ENCODE results near the gene FSHR. TPM values are rescaled to one million over a fixed set of nuclear protein-coding genes. Genes with fewer than 3 reads are reported as not detected.

The FSHR gene
- polyA plus RNA-seq, 4 donors: not detected

DNA sequence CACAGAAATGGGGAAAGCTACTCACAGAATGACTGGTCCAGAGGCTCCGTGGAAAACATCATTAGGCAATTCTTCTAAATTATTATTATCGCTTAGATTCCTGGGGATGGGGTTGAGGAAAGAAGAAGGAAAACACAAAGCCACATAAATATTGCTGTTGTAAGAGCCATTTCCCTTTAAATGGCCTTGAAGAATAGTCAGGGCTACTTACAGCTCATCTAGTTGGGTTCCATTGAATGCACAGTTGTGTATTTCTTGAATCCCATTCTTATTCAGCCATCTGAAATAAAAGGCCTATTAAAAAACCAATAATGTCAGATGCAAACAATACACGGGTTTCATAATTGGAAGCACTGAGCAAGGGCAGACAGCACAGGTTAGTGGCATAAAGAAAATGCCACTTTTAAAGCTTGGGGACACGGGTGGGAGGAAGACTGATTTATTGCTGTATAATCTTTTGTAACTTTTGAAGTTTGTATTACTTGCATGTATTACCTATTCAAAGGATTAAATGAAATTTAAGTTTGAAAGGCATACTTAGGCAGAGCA, 171.4 kb downstream of the FSHR start:
- Histone ChIP-seq H3K27ac (ENCODE audit: low read depth in 1 of 3, low read length in 2 of 3) (no peak overlapping the region), H3K4me3 (ENCODE audit: low read depth in 1 of 3, low read length in 3 of 3) (no peak overlapping the region), H3K9me3 (ENCODE audit: control insufficient read depth in 2 of 2, insufficient read depth in 1 of 2, low read depth in 1 of 2, low read length in 1 of 2) (no peaks in the 10 kb centered on the region), H3K36me3 (ENCODE audit: control insufficient read depth in 3 of 3, insufficient read depth in 2 of 3, low read depth in 1 of 3, low read length in 3 of 3) (no peaks in the 10 kb centered on the region), H3K4me1 (ENCODE audit: control insufficient read depth in 3 of 3, insufficient read depth in 2 of 3, low read depth in 1 of 3, low read length in 2 of 3) (no peaks in the 10 kb centered on the region), H3K27me3 (ENCODE audit: control insufficient read depth in 3 of 3, insufficient read depth in 3 of 3, low read length in 3 of 3) (no peaks in the 10 kb centered on the region)
- no peak for FAIRE-seq
- no peak for DNase-seq
- 77 to 80% (median 78%) methylated on average over 4 of the region's 4 CpGs for WGBS, 3 donors

GRCh38 chr2:48980846-48981245, 173.5 kb downstream of the FSHR start:
- no peaks in the 10 kb centered on the region for H3K9me3 ChIP-seq (ENCODE audit: control insufficient read depth in 2 of 2, insufficient read depth in 1 of 2, low read depth in 1 of 2, low read length in 1 of 2)
- no peaks in the 10 kb centered on the region for H3K27me3 ChIP-seq (ENCODE audit: control insufficient read depth in 3 of 3, insufficient read depth in 3 of 3, low read length in 3 of 3)
- H3K36me3 ChIP-seq (ENCODE audit: control insufficient read depth in 3 of 3, insufficient read depth in 2 of 3, low read depth in 1 of 3, low read length in 3 of 3): no peaks in the 10 kb centered on the region
- DNase-seq (no peak), FAIRE-seq (no peak)
- no peaks in the 10 kb centered on the region for H3K4me1 ChIP-seq (ENCODE audit: control insufficient read depth in 3 of 3, insufficient read depth in 2 of 3, low read depth in 1 of 3, low read length in 2 of 3)
- no peak overlapping the region for H3K27ac ChIP-seq (ENCODE audit: low read depth in 1 of 3, low read length in 2 of 3)
- H3K4me3 ChIP-seq (ENCODE audit: low read depth in 1 of 3, low read length in 3 of 3): no peak overlapping the region
- 85 to 91% (median 87%) methylated on average over 2 of the region's 2 CpGs for WGBS, 3 donors

- Histone ChIP-seq H3K4me1 (ENCODE audit: control insufficient read depth in 3 of 3, insufficient read depth in 2 of 3, low read depth in 1 of 3, low read length in 2 of 3) (no peaks in the 10 kb centered on the region), H3K36me3 (ENCODE audit: control insufficient read depth in 3 of 3, insufficient read depth in 2 of 3, low read depth in 1 of 3, low read length in 3 of 3) (no peaks in the 10 kb centered on the region), H3K27ac (ENCODE audit: low read depth in 1 of 3, low read length in 2 of 3) (no peak overlapping the region), H3K27me3 (ENCODE audit: control insufficient read depth in 3 of 3, insufficient read depth in 3 of 3, low read length in 3 of 3) (no peaks in the 10 kb centered on the region), H3K4me3 (ENCODE audit: low read depth in 1 of 3, low read length in 3 of 3) (no peak overlapping the region), H3K9me3 (ENCODE audit: control insufficient read depth in 2 of 2, insufficient read depth in 1 of 2, low read depth in 1 of 2, low read length in 1 of 2) (no peaks in the 10 kb centered on the region)
- 93 to 96% (median 95%) methylated on average over 4 of the region's 4 CpGs for WGBS, 3 donors
- FAIRE-seq (no peak), DNase-seq (no peak)
These were observed 174.6 kb downstream of the FSHR start for GRCh38 chr2:48979691-48980090.

- no peaks in the 10 kb centered on the region for H3K27me3 ChIP-seq (ENCODE audit: control insufficient read depth in 3 of 3, insufficient read depth in 3 of 3, low read length in 3 of 3)
- H3K9me3 ChIP-seq (ENCODE audit: control insufficient read depth in 2 of 2, insufficient read depth in 1 of 2, low read depth in 1 of 2, low read length in 1 of 2): no peaks in the 10 kb centered on the region
- DNase-seq (no peak), FAIRE-seq (no peak)
- H3K4me1 ChIP-seq (ENCODE audit: control insufficient read depth in 3 of 3, insufficient read depth in 2 of 3, low read depth in 1 of 3, low read length in 2 of 3): no peaks in the 10 kb centered on the region
- no peaks in the 10 kb centered on the region for H3K36me3 ChIP-seq (ENCODE audit: control insufficient read depth in 3 of 3, insufficient read depth in 2 of 3, low read depth in 1 of 3, low read length in 3 of 3)
- no peak overlapping the region for H3K27ac ChIP-seq (ENCODE audit: low read depth in 1 of 3, low read length in 2 of 3)
- no peak overlapping the region for H3K4me3 ChIP-seq (ENCODE audit: low read depth in 1 of 3, low read length in 3 of 3)
These were observed 176.2 kb downstream of the FSHR start for GRCh38 chr2:48978131-48978530.

- no peaks in the 10 kb centered on the region for H3K36me3 ChIP-seq (ENCODE audit: control insufficient read depth in 3 of 3, insufficient read depth in 2 of 3, low read depth in 1 of 3, low read length in 3 of 3)
- no peak overlapping the region for H3K4me3 ChIP-seq (ENCODE audit: low read depth in 1 of 3, low read length in 3 of 3)
- FAIRE-seq (no peak), DNase-seq (no peak)
- no peak overlapping the region for H3K27ac ChIP-seq (ENCODE audit: low read depth in 1 of 3, low read length in 2 of 3)
- 85 to 96% (median 92%) methylated on average over 2 of the region's 2 CpGs for whole genome bisulfite sequencing, 3 donors
- H3K4me1 ChIP-seq (ENCODE audit: control insufficient read depth in 3 of 3, insufficient read depth in 2 of 3, low read depth in 1 of 3, low read length in 2 of 3): no peaks in the 10 kb centered on the region
- no peaks in the 10 kb centered on the region for H3K9me3 ChIP-seq (ENCODE audit: control insufficient read depth in 2 of 2, insufficient read depth in 1 of 2, low read depth in 1 of 2, low read length in 1 of 2)
- H3K27me3 ChIP-seq (ENCODE audit: control insufficient read depth in 3 of 3, insufficient read depth in 3 of 3, low read length in 3 of 3): no peaks in the 10 kb centered on the region
These were observed 182.5 kb downstream of the FSHR start for GRCh38 chr2:48971801-48972200.

DNA sequence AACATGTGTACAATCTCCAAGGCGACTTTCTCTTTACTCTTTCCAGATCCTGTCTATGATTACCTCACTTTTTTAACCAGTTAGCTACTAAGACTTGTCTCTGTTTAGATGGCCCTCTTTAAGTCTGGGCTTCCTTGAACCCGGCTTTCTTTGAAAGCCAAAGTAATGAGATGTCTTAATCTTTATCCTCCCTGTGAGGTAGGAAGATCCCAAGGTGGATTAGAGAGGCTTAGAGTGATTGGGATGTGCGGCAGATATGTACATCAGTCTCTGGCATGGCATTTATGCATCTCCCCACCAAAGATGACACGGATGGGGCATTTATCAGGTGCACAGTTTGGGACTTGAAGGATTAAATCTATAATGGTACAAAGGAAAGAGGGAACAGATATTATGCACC, 186.3 kb downstream of the FSHR start:
- WGBS, 3 donors: 66 to 72% (median 71%) methylated on average over 4 of the region's 4 CpGs
- Histone ChIP-seq H3K9me3 (ENCODE audit: control insufficient read depth in 2 of 2, insufficient read depth in 1 of 2, low read depth in 1 of 2, low read length in 1 of 2) (no peaks in the 10 kb centered on the region), H3K36me3 (ENCODE audit: control insufficient read depth in 3 of 3, insufficient read depth in 2 of 3, low read depth in 1 of 3, low read length in 3 of 3) (no peaks in the 10 kb centered on the region), H3K4me1 (ENCODE audit: control insufficient read depth in 3 of 3, insufficient read depth in 2 of 3, low read depth in 1 of 3, low read length in 2 of 3) (no peaks in the 10 kb centered on the region), H3K27ac (ENCODE audit: low read depth in 1 of 3, low read length in 2 of 3) (no peak overlapping the region), H3K27me3 (ENCODE audit: control insufficient read depth in 3 of 3, insufficient read depth in 3 of 3, low read length in 3 of 3) (no peaks in the 10 kb centered on the region), H3K4me3 (ENCODE audit: low read depth in 1 of 3, low read length in 3 of 3) (no peak overlapping the region)
- DNase-seq: no peak
- FAIRE-seq: no peak

- no peak for FAIRE-seq
These were observed 189.1 kb downstream of the FSHR start for GRCh38 chr2:48965204-48965603.

GRCh38 chr2:48961009-48961408, 193.3 kb downstream of the FSHR start:
- Histone ChIP-seq H3K27ac (ENCODE audit: low read depth in 1 of 3, low read length in 2 of 3) (no peak overlapping the region), H3K4me1 (ENCODE audit: control insufficient read depth in 3 of 3, insufficient read depth in 2 of 3, low read depth in 1 of 3, low read length in 2 of 3) (no peaks in the 10 kb centered on the region), H3K4me3 (ENCODE audit: low read depth in 1 of 3, low read length in 3 of 3) (no peak overlapping the region), H3K9me3 (ENCODE audit: control insufficient read depth in 2 of 2, insufficient read depth in 1 of 2, low read depth in 1 of 2, low read length in 1 of 2) (no peaks in the 10 kb centered on the region), H3K27me3 (ENCODE audit: control insufficient read depth in 3 of 3, insufficient read depth in 3 of 3, low read length in 3 of 3) (no peaks in the 10 kb centered on the region), H3K36me3 (ENCODE audit: control insufficient read depth in 3 of 3, insufficient read depth in 2 of 3, low read depth in 1 of 3, low read length in 3 of 3) (no peaks in the 10 kb centered on the region)
- no peak for DNase-seq
- FAIRE-seq: no peak
- 64 to 76% (median 75%) methylated on average over 4 of the region's 4 CpGs for WGBS, 3 donors

More at GRCh38 chr2:48965204-48965603, 189.1 kb downstream of the FSHR start:
- Histone ChIP-seq H3K9me3 (ENCODE audit: control insufficient read depth in 2 of 2, insufficient read depth in 1 of 2, low read depth in 1 of 2, low read length in 1 of 2) (no peaks in the 10 kb centered on the region), H3K27ac (ENCODE audit: low read depth in 1 of 3, low read length in 2 of 3) (no peak overlapping the region), H3K27me3 (ENCODE audit: control insufficient read depth in 3 of 3, insufficient read depth in 3 of 3, low read length in 3 of 3) (no peaks in the 10 kb centered on the region), H3K36me3 (ENCODE audit: control insufficient read depth in 3 of 3, insufficient read depth in 2 of 3, low read depth in 1 of 3, low read length in 3 of 3) (no peaks in the 10 kb centered on the region), H3K4me1 (ENCODE audit: control insufficient read depth in 3 of 3, insufficient read depth in 2 of 3, low read depth in 1 of 3, low read length in 2 of 3) (no peaks in the 10 kb centered on the region), H3K4me3 (ENCODE audit: low read depth in 1 of 3, low read length in 3 of 3) (no peak overlapping the region)
- WGBS, 3 donors: 21 to 48% (median 35%) methylated on average over 1 of the region's 1 CpG
- no peak for DNase-seq

DNA sequence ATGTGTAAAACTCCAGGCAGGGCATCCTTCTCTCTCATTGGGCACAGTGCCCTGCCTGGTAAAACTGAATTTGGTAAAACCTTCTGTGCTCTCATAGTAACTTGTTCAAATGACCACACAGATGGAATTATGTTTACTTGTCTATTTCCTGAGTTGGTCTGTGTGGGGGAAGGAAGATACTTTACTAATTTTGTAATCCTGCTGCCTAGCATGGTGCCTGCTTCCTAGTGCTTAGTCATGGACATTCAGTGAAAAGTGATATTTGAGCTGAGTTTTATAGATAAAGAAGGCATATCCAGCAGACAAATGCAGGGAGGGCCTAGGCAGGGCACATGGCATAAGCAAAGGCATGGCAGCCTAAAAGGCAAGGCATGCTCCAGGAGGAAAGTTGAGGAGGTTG, 199.4 kb downstream of the FSHR start:
- no peaks in the 10 kb centered on the region for H3K36me3 ChIP-seq (ENCODE audit: control insufficient read depth in 3 of 3, insufficient read depth in 2 of 3, low read depth in 1 of 3, low read length in 3 of 3)

More for the DNA sequence above, 199.4 kb downstream of the FSHR start:
- DNase-seq (no peak), FAIRE-seq (no peak)
- H3K27ac ChIP-seq (ENCODE audit: low read depth in 1 of 3, low read length in 2 of 3): no peak overlapping the region
- no peak overlapping the region for H3K4me3 ChIP-seq (ENCODE audit: low read depth in 1 of 3, low read length in 3 of 3)
- no peaks in the 10 kb centered on the region for H3K4me1 ChIP-seq (ENCODE audit: control insufficient read depth in 3 of 3, insufficient read depth in 2 of 3, low read depth in 1 of 3, low read length in 2 of 3)
- no peaks in the 10 kb centered on the region for H3K27me3 ChIP-seq (ENCODE audit: control insufficient read depth in 3 of 3, insufficient read depth in 3 of 3, low read length in 3 of 3)
- H3K9me3 ChIP-seq (ENCODE audit: control insufficient read depth in 2 of 2, insufficient read depth in 1 of 2, low read depth in 1 of 2, low read length in 1 of 2): no peaks in the 10 kb centered on the region

Data from small intestine (tissue), 7 donors.